Raji (cell line): Measurements from ENCODE around the gene PGF.

ENCODE experiments used
- POLR2A ChIP-seq: IDR thresholded peaks from 2 replicates; pipeline ENCODE4 v1.6.1; 2011; ENCODE audit warnings: low read depth, low read length, control low read depth; ENCODE audit not compliant: insufficient read depth

The PGF gene

DNA sequence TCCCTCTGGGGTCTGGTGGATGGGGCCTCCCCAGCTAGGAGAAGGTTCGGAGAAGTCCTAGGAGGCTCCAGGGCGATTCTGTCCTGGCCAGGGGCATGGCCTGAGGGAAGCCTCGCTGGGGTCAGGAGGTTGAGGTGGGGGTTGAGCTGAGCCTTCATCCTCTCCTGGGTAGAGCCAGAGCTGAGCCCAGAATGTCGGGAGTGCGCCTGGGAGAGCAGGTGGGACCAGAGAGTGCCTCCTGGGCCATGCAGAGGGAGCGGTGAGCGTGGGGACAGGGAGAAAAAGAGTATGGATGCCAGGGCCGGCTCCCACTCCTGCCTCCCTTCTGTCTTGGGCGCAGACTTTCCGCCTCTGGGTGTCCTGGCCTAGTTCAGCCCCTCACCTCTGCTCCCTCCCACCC, 45.5 kb downstream of the PGF start:
- TF ChIP-seq POLR2A = no peak

DNA sequence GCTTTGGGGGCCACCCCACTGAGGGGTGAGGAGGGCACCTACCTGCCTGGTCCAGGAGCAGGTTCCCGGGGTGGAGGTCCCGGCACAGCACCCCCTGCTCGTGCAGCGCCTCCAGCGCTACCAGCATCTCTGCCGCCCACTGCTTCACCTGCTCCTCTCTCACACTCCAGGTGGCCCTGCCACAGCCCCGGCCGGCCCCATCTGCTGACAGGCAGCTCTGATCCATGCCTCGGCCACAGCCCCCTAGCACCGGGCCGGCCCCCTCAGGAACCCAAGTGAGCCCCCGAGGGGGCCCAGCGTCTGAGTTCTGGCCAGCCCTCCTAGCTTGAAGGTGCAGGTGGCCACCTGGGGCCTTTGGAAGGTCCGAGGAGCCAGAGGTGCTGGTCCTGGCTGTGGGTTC, 45.9 kb downstream of the PGF start:
- TF ChIP-seq POLR2A = no peak

DNA sequence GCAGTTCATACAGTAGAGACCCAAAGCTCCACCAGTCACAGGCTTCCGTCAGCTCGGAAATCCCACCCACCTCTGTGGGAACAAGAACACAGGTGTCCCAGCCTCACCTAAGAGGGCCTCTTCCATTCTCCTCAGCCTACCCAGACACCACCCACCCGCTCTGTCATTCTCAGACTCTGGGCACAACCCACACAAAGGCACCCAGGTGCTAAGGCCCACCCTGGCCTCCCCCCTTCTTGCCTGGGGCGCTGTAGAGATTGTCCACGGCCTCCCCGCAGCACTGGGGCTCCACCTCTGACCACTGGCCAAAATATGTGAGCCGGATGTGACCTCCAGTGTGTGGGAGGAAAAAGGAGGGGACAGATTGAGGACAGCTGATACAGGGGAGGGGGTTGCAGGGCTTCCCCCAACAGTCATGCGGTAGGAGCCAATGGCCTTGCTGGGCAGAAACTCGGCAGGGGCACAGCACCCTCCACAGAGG, 46.5 kb downstream of the PGF start:
- no peak for TF ChIP-seq POLR2A

DNA sequence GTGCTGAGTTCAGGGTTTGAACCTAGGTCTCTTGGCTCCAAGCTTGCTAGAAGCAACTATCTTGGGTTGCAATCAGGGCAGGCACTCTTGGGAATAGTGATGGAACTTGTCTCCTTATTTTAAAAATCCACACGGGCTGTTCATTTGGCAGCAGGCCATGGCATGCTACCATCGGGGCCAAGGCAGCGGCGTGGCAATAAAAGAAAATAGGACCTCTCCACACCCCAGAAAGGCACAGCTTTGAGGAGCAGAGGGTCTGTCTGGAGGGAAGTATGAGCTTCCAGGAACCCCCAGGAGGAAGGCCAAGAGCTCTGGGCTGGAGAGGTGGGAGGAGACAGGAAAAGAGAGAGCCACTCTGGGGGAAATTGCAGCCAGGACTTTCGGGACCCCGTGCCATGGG, 47.7 kb downstream of the PGF start:
- no peak for TF ChIP-seq POLR2A

DNA sequence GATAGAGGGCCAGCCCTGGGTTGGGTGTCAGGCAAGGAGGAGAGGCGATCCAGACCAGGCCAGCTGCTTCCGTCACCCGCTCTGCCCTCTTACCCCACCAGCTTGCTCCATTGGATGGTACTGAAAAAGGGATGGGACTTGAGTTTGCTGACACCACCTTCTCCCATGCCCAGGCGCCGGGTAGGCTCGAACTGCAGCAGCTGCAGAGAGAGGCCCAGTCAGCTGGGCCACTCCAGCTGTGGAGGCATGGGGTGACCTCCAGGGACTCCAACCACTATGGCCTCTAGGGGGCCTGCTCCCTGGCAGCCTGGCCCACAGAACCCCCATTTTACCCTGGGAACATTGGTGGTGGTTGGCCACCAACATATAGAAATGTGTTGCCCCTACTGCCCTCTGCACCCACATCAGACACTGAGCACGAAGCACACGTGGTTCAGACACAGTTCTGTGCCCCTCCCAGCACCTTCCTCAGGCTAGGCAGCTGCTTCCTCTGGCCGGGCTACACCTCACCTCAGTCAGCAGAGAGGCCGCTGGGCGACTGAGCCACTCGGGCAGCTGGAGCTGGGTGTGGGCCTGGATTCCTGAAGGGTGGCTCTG, 48.4 kb downstream of the PGF start:
- no peak for TF ChIP-seq POLR2A

DNA sequence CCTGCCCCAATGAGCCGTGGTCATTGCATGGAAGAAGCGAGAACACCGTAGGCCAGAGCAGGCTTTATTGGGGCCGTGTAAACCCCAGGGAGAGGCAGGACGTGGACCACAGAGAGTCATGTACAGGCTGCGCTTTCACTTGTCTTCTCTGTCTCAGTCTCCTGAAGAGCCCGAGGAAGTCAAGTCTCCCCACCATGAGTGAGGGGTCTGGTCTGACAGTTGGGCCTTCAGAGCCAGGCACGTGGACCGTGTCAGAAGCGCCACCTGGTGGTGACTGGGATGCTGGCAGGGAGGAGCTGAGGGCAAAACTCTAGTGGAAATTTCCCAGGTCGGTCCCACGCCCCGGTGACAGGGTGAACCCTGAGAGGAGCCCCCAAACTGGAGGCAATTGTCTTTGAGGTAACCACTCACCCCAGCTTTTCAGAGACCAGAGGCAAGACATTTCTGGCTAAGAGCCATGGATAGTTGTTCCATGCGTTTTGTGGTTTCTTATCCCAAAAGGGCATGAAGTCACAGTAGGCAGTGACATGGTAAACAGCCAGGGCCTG, 49.7 kb downstream of the PGF start:
- TF ChIP-seq POLR2A = no peak

DNA sequence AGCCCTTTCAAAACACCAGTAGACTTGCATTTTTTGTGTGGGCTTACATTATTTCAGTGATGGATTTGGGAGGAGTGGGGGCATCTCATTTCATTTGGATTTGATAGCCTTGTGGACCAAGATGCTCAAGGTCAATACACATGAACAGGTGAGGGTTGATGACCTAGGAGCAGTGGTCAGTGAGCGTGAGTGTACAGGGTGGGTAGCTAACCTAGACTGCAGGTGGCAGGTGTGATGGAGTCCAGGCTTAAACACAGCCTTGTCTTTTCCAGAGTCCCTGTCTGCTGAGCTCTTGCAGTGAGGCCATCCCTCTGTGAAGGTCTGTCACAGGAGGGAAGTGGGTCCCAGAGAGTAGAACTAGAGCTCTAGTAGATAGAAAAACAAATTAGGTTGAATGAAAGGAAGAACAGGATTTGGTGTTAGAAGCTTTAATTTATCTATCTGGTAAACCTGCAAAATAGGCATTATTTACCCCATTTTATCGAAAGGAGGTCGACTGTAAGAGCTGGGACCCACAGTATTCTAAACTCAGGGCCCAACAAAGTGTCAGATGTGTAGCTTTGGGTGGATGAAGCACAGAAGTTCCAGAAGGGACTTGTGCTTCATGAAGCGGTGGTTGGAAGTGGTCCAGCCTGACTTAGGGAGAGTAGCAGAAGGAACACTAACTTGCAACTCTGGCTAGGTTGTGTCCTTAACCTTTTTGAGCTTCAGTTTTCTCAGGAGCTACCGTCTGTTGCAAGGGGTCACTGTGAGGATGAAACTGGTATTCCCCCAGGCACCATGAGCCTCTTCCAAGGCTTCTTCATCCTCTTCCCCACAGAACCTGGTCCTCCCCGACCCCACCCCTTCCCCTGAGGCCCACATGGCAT, 50.5 kb downstream of the PGF start:
- TF ChIP-seq POLR2A = no peak; the same call in 1 of the 2 replicates

DNA sequence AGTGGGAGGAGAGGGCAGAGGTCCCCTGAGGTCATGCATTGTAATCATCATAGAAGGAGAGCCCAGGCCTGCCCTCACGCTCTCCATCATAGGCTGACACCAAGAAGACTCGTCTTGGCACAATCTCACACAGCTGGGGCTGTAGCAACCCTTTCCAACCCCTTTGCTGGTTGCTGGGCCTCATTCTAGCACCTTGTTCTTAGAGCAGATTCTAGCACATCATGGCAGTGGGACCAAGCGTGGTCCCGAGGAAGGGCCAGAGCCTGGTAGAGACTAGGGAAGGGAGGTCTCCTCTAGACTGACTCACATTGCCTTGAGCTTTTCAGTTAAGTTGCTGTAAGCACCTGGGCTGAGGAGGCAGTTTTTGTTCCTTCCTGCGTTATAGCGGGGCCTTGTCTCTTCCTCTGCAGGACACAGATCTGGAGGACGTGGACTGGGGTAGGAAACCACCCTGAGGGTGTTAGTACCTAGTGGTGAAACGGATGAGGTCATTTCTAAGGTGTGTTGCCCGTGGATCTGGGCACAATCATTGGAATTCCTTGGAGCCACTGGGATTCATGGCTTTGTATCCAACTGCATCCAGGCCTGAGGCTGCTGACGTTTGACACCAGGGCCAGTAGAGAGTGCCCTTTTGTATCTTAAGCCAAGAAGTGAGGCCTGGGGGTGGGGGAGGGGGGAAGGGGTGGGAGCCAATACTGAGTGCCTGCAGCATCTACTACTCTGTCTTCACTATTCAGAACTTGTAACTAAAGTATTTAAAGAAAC, 52.3 kb downstream of the PGF start:
- no peak for TF ChIP-seq POLR2A

DNA sequence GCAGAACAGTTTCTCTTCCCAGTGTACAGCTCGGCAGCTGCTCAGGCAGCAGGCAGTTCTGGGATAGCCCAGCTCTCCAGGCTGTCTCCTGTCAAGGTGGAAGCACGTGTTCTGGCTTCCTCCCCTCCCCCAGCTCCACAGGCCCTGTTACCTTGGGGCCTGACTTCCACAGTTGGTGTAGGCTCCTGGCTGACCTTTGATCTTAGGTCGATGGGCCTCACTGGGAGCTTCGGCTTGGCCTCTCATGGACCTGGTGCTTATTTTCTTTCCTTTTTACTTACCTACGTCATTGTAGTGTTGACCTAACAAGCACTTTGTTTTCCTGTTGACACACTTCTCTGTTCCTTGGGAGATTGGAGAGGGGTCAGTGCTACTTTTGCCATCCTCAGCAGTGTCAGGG, 56.7 kb downstream of the PGF start:
- TF ChIP-seq POLR2A = no peak

DNA sequence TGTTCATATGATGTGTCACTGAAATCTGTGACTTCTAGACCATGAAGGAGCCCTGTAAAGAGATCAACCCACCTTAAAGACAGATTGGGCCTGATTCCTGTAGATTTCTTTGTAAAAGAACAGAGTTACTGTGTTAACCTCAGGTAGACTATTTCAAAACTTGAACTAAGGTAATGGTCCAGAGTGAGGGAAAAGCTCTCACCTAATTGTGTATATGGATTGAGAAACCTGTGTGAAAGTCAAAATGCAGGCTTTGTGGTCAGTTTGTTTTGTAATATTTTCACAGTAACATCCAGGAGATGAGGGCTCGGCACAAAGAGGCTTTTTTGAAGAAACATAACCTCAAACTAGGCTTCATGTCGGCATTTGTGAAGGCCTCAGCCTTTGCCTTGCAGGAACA, 57.3 kb downstream of the PGF start:
- no peak for TF ChIP-seq POLR2A

DNA sequence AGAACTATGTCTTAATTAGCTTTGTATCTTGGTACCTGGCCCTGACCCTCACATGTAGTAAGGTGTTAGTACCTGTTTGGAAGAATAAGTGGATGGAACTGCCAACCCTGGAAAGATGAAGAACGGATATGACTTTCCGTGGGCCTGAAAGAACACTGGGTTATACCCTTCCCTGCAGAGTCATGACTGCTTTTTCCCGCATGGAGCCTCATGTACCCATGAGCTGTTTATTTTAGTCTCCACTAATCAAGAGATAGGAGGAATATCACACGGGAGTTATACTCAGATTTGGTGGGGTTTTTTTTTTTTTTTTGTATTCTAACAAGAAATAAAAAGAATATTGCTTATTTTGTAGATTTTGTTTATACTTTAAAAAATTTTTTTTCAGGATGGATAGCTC, 57.8 kb downstream of the PGF start:
- no peak for TF ChIP-seq POLR2A

DNA sequence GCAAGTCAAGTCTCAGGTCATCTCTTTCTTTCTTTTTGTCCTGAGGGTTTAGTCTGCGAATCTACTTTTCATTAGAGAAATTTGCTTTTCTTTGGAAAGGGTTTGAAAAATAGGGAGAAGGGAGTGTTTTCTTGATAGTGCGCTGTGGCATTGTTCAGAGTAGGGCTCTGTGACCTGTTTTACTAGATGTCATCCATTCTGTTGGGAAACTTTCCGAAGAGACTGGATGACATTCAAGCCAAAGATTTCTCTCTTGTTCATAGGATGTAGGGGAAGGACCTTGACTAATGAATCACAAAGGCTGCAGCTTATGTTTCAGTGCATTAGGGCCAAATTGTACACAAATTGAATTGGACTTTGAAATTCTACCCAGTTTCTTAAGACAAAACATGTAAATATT, 59.0 kb downstream of the PGF start:
- no peak for TF ChIP-seq POLR2A

DNA sequence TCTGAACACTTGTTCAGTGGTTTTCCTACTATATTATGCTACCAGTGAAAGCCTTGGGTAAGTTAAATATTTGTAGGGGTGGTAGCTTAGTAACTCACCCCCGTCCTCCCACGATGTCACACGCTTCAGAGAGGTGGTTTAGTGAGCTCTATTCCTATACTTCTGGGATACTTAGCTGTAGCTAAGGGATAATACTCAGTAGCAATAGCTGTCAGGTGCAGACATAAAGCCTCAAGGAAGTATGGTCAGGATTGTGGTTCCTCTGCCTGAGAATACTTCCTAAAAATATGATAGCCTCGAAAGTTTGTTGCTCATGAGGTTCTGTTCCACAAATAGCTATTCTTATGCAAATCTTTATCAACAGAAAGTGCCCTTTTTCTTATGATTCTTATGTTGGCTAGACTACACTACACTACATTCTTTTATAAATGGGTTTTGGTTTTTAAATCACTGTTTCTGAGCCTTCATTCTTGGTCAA, 61.7 kb downstream of the PGF start:
- TF ChIP-seq POLR2A = no peak

DNA sequence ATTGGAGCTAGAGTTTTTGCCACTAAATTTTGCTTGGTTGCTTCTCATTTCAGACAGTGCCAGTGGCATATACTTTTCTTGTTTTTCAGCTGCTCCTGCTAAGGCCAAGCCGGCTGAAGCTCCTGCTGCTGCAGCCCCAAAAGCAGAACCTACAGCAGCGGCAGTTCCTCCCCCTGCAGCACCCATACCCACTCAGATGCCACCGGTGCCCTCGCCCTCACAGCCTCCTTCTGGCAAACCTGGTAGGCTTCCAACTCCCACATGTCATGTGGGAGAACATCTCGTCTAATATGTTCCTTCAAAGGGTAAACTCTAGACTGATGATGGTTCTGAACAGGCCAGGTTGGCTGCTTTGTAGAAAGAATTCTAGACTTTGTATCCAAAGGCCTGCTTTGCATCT, 62.7 kb downstream of the PGF start:
- no peak for TF ChIP-seq POLR2A

DNA sequence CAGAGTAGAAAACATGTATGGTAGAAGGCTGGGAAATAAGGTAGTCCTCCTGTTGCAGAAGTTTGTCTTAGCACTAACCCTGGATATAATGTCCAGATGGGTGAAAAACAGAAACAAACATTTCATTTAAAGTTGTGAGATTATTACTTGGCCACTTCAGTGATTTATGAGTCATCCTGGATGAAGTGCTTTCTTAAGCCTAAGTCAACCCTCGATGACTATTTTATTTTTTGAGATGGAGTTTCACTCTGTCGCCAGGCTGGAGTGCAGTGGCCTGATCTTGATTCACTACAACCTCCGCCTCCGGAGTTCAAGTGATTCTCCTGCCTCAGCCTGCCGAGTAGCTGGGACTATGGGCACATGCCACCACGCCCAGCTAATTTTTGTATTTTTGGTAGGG, 63.5 kb downstream of the PGF start:
- no peak for TF ChIP-seq POLR2A
